Raji (cell line): ENCODE measurements around the gene MPZ.

Source experiments
- POLR2A ChIP-seq: IDR thresholded peaks from 2 replicates; pipeline ENCODE4 v1.6.1; 2011; ENCODE audit warnings: low read depth, low read length, control low read depth; ENCODE audit not compliant: insufficient read depth

The MPZ gene

DNA sequence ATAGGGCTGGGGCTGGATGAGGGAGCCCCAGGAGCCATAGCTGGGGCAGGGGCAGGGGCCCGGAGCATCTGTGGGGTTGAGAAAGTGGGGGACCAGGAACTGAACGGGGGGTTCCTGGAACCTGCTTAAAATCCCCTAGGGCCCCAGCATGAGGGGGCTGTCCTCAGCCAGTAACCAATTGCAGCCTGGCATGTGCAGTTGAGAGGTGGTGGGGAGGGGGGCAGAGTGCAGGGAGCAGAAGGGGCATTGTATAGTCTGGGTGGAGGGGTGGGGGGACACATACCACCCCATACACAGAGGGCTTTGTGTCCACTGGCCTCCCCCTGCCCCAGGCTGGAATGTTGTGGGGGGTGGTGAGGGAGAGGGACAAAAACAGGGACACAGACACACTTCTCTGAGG, at the start of gene MPZ:
Gene MPZ, minus strand, starts transcription at position 101 of the 400 bp plus-strand sequence. Its CDS starts 63 bp downstream, at position 38.
- no peak for TF ChIP-seq POLR2A

DNA sequence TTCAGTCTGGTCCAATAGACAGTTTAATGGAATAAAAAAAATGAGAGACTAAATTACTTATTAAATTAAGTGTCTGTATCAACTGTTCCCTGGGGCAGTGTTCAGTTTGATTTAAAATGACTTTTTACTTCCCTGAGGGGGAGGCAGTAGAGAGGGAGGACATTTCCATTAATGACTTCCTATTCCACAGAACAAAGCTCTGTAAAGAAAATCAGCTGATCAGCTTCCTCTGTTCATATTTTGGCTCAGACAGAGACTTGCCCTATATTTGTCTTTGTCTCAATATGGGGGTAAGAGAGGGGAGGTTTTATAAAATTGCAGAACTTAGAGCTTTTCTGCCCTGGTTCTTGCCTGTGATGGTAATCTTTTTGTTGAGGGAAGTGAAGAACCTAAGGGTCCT, 49.5 kb upstream of the MPZ start:
- TF ChIP-seq POLR2A: no peak

DNA sequence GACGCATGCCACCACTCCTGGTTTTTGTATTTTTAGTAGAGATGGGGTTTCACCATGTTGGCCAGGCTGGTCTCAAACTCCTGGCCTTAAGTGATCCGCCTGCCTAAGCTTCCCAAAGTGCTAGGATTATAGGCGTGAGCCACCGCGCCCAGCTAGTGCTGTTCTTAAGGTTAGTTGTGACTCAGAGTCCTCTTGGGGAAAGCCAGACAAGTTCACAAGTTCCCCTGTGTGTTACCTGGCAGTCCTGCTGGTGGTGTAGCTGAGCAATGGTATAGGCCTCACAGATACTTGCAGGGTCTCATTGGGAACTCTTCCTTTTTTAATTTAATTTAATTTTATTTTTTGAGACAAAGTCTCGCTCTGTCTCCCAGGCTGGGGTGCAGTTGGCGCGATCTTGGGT, 47.3 kb upstream of the MPZ start:
- no peak for TF ChIP-seq POLR2A

DNA sequence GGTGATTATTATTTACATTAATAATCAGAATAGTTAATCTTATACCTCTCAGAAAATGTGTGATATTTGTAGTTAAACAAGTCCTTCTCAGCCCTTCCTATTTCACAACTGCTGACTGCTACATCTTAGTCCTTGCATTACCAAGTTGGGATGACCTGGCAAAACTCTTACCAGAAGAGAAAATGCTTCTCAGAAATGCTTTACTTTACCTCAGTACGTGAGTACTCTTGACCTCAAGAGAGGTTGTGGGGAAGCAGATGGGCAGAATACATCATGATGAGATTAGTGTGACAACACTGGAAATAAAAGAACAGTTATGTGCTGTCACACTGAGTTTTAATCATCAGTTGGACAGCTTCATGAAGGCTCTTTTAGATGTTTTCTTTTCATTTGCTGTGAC, 41.7 kb upstream of the MPZ start:
- no peak for TF ChIP-seq POLR2A

DNA sequence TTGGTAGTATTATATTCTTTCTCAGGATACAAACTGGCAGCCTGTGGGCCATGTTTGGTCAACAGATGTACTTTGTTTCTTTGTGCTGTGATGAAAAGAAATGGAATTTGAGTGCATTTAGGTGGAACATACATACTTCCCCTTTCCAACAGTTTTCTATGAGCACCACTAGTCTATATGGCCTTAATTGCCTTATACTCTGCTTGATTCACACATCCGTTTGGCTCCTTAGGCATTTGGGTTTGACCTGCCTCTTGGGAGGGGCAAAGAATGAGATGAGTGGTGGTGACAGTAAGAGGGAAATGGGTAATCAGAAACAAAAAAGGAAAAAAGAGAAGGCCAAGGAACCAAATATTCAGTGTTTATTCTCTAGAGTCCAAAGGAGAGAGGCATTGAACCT, 40.9 kb upstream of the MPZ start:
- no peak for TF ChIP-seq POLR2A

DNA sequence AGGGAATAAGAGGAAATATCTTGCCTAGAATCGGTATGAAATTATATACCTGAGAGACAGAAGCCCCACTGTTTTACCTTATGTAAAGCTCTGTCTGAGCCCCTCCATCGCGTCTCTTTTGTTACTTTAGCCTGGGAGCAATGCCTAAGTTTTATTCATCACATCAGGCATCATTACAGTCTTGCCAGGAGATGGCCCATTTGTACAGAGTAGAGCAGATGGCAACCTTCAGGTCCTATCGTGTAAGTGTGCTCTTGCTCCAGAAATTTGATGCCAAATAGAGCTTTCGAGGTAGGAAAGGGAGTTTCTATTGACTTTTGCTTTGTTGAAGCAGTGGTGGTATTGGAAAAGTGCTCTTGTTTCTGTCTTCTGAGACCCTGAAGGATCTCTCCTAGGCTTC, 33.1 kb upstream of the MPZ start:
- no peak for TF ChIP-seq POLR2A

DNA sequence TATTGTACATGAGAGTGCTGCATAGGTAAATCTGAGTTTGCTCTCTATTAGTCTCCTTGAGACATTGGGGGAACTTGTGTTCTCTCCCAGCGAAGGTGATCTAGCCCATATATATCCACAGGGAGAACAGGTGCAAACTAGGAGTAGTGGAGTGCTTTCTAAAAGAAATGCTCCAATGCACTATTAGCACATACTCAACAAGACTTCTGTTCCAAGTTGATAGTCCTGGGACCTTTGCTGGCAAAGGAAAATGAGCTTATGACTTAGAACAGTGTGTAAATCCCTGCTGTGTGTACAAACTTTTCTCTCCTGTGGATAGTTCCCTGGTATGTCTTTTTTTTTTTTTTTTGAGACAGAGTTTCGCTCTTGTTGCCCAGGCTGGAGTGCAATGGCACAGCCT, 32.4 kb upstream of the MPZ start:
- TF ChIP-seq POLR2A: no peak

DNA sequence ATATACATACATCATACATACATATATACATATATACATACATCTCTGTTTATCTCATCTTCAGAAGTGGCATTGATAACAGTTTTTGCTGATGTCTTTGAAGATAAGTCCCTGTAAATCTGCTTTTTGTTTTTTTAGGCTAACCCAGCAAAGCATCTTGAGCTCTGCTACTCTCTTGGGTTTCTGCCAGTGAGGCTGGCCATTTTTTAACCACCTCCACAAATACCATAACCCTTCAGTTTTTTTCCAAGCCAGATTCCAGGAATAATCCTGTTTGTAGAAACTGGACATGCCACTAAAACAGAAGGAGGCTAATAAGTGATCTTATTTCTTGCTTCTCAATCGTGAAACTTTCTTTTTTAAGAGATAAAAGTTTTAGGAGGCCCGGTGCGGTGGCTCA, 26.0 kb upstream of the MPZ start:
- TF ChIP-seq POLR2A: no peak

DNA sequence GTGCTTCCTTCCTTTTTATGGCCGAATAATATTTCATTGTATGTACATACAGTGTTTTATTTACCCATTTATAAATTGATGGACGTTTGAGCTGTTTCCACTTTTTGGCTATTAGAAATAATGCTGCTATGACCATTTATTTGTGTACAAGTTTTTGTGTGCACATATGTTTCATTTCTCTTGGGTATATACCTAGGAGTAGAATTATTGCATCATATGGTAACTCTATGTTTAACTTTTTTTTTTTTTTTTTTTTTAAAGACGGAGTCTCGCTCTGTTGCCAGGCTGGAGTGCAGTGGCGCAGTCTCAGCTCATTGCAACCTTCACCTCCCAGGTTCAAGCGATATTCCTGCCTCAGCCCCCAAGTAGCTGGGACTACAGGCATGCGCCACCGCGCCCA, 23.4 kb upstream of the MPZ start:
- no peak for TF ChIP-seq POLR2A

DNA sequence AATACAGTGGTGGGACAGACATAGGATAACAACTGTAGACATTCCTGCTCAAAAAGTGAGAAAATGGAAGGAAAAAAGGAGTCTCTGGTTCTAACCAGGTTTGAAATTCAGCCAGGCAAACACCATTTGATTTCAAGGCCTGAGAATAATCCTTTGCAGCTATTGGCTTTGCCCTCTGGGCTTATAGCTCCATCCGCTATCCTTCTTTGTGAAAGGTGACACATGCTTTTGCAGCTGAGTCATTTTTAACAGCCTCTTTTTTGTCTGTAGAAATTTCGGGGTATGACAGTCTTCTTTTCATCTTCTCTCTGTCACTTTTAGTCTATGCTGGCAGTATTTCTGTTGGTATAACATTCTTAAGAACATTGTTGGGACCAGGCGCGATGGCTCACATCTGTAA, 20.6 kb upstream of the MPZ start:
- no peak for TF ChIP-seq POLR2A

DNA sequence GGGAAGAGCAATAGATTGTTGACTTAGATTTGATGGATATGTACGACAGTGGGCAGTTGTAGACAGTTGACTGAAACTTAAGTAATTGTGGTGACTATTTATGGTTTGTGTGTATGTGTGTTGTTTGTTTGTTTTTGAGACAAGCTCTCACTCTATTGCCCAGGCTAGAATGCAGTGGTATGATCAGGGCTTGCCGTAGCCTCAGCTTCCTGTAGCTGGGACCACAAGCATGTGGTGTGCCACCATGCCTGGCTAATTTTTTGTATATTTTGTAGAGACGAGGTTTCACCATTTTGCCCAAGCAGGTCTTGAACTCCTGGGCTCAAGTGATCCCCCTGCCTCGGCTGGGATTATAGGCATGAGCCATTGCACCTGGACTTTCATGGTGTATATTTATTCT, 14.3 kb upstream of the MPZ start:
- no peak for TF ChIP-seq POLR2A

DNA sequence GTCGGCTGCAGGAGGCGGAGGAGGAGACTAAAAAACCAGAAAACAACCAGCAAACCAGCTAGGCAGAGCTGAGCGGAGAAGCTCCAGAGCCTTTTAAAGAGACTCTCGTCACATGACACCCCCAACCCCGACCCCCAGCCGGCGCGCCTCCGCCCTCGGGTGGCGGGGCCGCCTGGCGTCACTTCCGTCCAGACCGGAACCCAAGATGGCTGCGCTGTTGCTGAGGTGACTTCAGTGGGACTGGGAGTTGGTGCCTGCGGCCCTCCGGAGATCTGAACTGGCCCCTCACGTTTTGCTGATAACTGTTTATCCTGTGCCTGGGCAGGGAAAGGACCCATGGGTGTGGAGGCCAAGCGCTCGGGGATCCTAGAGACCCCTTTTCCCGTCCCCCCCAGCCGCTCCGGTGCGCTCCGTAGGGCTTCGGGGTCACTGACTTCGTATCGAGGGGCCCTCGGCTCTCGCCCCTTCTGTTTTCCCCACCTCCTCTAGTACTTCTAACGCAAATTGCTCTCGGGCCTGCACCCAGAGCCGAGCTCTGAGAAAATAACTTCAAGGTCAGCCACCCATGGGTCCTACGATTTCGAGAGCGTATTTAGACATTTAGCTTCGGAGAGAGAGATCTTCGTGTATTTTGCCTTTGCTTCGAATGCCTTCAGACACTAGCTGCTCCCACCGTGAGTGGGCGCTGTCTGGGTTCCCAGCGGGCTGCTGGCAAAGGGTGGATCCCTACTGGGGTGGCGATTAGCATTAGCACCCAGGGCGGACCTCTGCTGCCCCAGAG, 4.6 kb upstream of the MPZ start, which contains the start of gene SDHC:
Gene SDHC, plus strand, starts transcription at position 181 of the 781 bp plus-strand sequence. Its CDS starts 25 bp downstream, at position 206.
- TF ChIP-seq POLR2A: peak; percentile 55

DNA sequence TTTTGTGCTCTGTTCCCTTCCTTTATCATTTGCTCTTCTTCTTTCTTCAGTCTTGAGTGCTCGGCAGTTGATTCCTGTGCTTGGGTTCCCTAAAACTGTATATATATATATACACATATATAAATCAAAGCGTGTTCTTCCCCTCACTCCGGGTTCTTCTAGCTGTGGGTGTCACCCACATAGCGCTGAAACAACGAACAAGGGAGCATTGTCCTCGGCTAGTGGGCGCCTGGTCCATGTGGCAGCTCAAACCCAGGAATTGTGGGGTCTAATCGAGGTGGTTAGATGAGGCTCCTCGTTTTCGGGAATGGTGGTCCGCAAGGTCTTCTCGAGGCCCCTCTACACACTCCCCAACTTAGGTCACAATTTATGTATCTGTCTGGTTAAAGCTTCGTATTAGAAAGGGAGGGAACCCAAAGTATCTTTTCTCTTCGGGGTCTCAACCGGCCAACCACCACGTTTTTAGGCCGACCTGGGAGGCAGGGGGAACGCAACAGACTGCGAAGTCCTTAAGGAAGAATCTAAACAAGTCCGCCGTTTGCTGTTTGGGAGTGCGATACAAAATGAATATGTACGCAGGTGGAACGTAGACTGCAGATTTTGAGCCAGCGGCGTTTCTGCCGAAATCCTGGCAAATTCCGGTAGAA, 3.9 kb upstream of the MPZ start:
- no peak for TF ChIP-seq POLR2A

DNA sequence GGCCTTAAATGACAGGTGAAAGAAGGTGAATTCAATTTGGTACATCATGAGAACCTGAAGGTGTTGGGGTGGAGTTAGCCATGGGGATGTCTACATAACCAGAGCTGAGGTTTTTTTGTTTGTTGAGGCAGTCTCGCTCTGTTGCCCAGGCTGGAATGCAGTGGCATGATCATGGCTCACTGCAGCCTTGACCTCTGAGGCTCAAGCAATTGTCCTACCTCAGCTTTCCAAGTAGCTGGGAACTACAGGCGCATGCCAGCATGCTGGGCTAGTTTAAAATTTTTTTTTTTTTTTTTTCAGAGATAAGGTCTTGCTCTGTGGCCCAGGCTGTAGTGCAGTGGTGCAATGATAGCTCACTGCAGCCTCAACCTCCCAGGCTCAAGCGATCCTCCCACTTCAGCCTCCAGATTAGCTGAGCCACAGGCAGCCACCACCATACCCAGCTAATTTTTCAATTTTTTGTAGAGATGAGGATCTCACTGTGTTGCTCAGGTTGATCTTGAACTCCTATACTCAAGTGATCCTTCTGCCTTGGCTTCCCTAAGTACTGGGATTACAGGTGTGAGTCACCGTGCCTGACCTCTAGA, 1.9 kb upstream of the MPZ start:
- no peak for TF ChIP-seq POLR2A

DNA sequence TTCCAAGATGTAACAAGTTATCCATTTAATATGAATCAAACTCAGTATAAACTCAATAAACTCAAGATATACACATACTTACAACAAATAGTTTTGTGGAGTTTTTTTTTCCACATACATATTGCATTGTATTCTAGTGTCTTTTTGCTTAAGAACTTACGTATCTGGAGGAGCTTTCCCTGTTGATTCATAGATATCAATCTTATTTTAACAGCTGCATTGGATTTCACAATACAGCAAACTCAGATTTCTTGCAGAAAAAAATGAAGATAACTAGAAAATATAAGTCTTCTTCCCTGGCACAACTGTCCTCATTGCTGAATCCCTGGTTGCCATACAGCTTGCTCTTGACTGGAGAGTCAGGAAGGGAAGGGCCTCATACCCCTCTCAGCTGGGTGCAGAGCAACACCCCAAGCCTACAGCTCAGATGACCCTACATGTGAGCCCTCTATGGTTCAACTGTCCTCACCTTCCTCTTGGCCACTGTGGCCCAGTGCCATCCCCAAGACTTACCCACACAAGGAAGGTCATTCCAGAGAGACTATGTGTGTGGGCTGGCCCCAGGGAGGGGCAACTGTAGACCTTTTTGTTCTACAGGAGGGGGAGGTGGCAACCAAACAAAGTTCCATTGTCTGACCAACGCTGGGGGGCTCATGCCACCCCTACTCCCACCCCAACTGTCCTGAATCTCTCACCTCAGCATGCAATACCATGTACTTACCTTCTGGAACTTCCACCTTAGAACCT, 1.7 kb downstream of the MPZ start:
- no peak for TF ChIP-seq POLR2A

DNA sequence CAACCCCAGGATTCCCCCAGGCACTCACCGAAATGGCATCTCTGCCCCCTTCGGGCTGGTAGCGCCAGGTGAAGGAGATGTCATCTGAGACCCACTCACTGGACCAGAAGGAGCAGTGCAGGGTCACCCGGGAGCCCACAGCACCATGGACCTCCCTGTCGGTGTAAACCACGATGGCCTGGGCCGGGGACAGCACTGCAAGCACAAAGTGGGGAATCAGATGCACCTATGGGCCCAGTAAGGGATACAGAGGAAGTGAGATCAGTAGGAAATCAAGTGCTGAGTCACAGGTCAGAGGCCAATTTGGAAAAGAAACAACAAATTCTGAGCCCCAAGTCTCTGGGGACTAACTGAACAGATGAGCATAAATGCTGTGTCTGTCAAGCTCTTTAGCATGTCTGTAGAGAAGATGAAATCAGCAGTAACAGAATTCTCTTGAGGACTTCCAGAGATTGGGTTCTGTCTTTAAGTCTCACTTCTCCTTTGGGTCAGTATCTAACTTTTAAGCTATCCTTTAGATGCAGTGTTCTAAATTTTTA, 2.5 kb downstream of the MPZ start:
- TF ChIP-seq POLR2A: 0 out of 2 replicates have a peak, but pooled peaks have one; percentile 27
